ENCODE results near the gene FBXO15.

Gene FBXO15

GRCh38 chr18:74063023-74063422, 84.6 kb downstream of the FBXO15 start:
- no peak for DNase-seq (ENCODE audit: low read depth, low spot score)

- DNase-seq (ENCODE audit: low read depth, low spot score), result no peak
Measured at GRCh38 chr18:74062037-74062436, 85.6 kb downstream of the FBXO15 start.

GRCh38 chr18:74060579-74060978, 87.1 kb downstream of the FBXO15 start:
- DNase-seq (ENCODE audit: low read depth, low spot score), result no peak

- DNase-seq (ENCODE audit: low read depth, low spot score), result no peak
Measured at GRCh38 chr18:74050807-74051206, 96.8 kb downstream of the FBXO15 start.

GRCh38 chr18:74040459-74041332, 106.9 kb downstream of the FBXO15 start:
- DNase-seq (ENCODE audit: low read depth, low spot score), result peak; percentile 77

- DNase-seq (ENCODE audit: low read depth, low spot score), result peak; percentile 8
Measured at GRCh38 chr18:74040008-74040407, 107.6 kb downstream of the FBXO15 start.

GRCh38 chr18:74029161-74029560, 118.5 kb downstream of the FBXO15 start:
- DNase-seq (ENCODE audit: low read depth, low spot score), result no peak

Data from ELF-1 (cell line).